ENCODE data around the gene CASK.

DNA sequence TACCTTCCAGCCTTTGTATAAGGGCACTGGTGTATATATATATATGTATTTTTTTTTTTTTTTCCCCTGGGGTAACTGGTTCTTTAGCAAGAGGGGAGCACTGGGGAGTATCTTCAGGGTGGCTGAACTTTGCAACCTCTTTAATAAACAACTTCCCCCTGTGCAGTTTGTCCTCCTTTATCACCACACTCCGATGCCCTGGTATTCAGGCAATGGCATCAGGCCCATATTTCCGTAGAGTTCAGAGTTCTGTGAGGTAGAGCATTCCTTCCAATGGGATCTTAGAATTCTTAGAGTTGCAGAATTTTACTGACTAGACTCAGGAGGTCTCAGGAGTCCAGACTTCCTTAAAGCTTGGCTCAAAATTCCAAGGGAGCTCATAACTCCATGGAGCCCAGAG is 451.6 kb downstream of the CASK start:
- TF ChIP-seq, protein P1, sequence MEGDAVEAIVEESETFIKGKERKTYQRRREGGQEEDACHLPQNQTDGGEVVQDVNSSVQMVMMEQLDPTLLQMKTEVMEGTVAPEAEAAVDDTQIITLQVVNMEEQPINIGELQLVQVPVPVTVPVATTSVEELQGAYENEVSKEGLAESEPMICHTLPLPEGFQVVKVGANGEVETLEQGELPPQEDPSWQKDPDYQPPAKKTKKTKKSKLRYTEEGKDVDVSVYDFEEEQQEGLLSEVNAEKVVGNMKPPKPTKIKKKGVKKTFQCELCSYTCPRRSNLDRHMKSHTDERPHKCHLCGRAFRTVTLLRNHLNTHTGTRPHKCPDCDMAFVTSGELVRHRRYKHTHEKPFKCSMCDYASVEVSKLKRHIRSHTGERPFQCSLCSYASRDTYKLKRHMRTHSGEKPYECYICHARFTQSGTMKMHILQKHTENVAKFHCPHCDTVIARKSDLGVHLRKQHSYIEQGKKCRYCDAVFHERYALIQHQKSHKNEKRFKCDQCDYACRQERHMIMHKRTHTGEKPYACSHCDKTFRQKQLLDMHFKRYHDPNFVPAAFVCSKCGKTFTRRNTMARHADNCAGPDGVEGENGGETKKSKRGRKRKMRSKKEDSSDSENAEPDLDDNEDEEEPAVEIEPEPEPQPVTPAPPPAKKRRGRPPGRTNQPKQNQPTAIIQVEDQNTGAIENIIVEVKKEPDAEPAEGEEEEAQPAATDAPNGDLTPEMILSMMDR (IDR thresholded peaks at IDR 0.05): no peak
- no peak for TF ChIP-seq POLR2A (IDR thresholded peaks at IDR 0.05)

Measured in thyroid gland (tissue), 4 donors.